ENCODE data around the gene ANAPC7.

GRCh38 chr12:110329710-110330109 lies 73.8 kb downstream of the ANAPC7 start:
- TF ChIP-seq POLR2AphosphoS5 (IDR thresholded peaks at IDR 0.05; ENCODE audit: low read depth, low read length) (no peak), CTCF (IDR thresholded peaks at IDR 0.05) (no peak), REST (IDR thresholded peaks at IDR 0.05; ENCODE audit: insufficient read depth in 1 of 2, low read depth in 2 of 2, low read length in 1 of 2) (no peak), SIN3A (IDR thresholded peaks at IDR 0.05; ENCODE audit: borderline replicate concordance, insufficient read depth, low read depth, low read length) (no peak), TCF7L2 (IDR thresholded peaks at IDR 0.05; ENCODE audit: low read depth, low read length) (no peak)

Measured in Panc1 (cell line).